Glutamatergic neuron (in vitro differentiated cells): ENCODE measurements around the gene SPRY1. TPM values are rescaled to one million over a fixed set of nuclear protein-coding genes. Genes with fewer than 3 reads are reported as not detected.

Experiments used
- DNase-seq: peaks from one replicate; pipeline ENCODE4 v3.0.0; 2022
- H3K27ac Mint-ChIP-seq: one replicate; pipeline ENCODE4 v1.8.0; 2020; ENCODE audit warnings: mild to moderate bottlenecking, mixed read lengths, inconsistent platforms; ENCODE audit not compliant: unreplicated experiment
- H3K27me3 Mint-ChIP-seq: one replicate; pipeline ENCODE4 v1.8.0; 2020; ENCODE audit warnings: mild to moderate bottlenecking, moderate library complexity, mixed read lengths, inconsistent platforms; ENCODE audit not compliant: unreplicated experiment
- H3K36me3 Mint-ChIP-seq: one replicate; pipeline ENCODE4 v1.8.0; 2020; ENCODE audit warnings: mild to moderate bottlenecking, mixed read lengths, inconsistent platforms; ENCODE audit not compliant: unreplicated experiment
- H3K4me1 Mint-ChIP-seq: one replicate; pipeline ENCODE4 v1.8.0; 2020; ENCODE audit warnings: mild to moderate bottlenecking, low read depth, mixed read lengths, inconsistent platforms; ENCODE audit not compliant: unreplicated experiment
- H3K4me3 Mint-ChIP-seq: one replicate; pipeline ENCODE4 v1.8.0; 2020; ENCODE audit warnings: mild to moderate bottlenecking, mixed read lengths, inconsistent platforms; ENCODE audit not compliant: unreplicated experiment
- H3K9me3 Mint-ChIP-seq: one replicate; pipeline ENCODE4 v1.8.0; 2020; ENCODE audit warnings: mild to moderate bottlenecking, moderate library complexity, mixed read lengths, inconsistent platforms; ENCODE audit not compliant: unreplicated experiment
- total RNA-seq: library from RNA; stranded (reverse); fragmentation: NEBNext Ultra II Directional; extraction: Animal tissue kit (Norgen Biotek cat#: 25700); gene quantifications from one replicate; pipeline ENCODE4 v1.2.1, GENCODE V29; 2021; ENCODE audit not compliant: unreplicated experiment
- TF ChIP-seq, protein P1 (sequence below): fragments of 200-600 bp; sonication (generic); IDR thresholded peaks from one replicate; pipeline ENCODE4 v1.5.0; 2021; ENCODE audit not compliant: partially characterized antibody, unreplicated experiment

SPRY1 gene
- total RNA-seq, 1 donor from 2014 or later: 17.2 TPM

- no peak for DNase-seq
- no peak overlapping the region for H3K4me3 Mint-ChIP-seq
- H3K27me3 Mint-ChIP-seq: no peaks in the 10 kb centered on the region
Measured at GRCh38 chr4:123361195-123361861, 35.3 kb upstream of the SPRY1 start.

DNA sequence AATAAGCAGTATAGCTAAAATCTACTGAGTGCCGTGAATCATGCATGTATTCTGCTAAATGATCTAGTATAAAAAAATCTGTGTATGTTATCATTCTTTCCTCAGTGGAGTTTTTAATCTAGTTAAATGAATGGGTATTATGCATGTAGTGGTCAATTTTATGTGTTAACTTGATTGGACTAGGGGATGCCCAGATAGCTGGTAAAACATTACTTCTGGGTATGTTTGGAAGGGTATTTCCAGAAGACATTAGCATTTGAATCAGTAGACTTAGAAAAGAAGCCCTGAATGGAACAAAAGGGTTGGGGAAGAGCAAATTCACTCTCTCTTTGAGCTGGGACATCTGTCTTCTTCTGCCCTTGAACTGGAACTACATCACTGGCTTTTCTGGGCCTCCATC lies 34.5 kb upstream of the SPRY1 start:
- no peaks in the 10 kb centered on the region for H3K27me3 Mint-ChIP-seq
- DNase-seq: no peak
- TF ChIP-seq, protein P1, sequence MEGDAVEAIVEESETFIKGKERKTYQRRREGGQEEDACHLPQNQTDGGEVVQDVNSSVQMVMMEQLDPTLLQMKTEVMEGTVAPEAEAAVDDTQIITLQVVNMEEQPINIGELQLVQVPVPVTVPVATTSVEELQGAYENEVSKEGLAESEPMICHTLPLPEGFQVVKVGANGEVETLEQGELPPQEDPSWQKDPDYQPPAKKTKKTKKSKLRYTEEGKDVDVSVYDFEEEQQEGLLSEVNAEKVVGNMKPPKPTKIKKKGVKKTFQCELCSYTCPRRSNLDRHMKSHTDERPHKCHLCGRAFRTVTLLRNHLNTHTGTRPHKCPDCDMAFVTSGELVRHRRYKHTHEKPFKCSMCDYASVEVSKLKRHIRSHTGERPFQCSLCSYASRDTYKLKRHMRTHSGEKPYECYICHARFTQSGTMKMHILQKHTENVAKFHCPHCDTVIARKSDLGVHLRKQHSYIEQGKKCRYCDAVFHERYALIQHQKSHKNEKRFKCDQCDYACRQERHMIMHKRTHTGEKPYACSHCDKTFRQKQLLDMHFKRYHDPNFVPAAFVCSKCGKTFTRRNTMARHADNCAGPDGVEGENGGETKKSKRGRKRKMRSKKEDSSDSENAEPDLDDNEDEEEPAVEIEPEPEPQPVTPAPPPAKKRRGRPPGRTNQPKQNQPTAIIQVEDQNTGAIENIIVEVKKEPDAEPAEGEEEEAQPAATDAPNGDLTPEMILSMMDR: no peak

More at GRCh38 chr4:123361195-123361861, 35.3 kb upstream of the SPRY1 start:
- Mint-ChIP-seq H3K9me3 (no peaks in the 10 kb centered on the region), H3K36me3 (no peaks in the 10 kb centered on the region), H3K4me1 (peaks cover 10% of the 10 kb centered on the region), H3K27ac (no peak overlapping the region)
- TF ChIP-seq, protein P1: no peak

DNA sequence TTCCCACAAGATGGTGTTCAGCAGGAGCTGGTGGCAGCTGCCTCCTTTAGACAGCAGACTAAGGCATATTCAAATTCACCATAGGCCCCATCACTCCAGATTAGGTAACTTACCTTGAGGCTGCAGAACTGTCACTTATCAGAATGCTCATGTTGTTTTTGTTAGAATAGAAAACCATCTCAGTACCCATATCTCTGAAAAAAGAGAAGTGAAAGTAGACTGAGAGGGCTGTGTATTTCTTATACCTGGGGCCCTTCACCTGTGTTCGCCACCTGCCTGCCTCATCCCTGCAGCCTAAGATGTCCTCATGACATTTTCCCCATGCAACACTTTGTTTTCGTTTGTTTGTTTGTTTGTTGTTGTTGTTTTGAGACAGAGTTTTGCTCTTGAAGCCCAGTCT lies 32.9 kb upstream of the SPRY1 start:
- Mint-ChIP-seq H3K9me3 (no peaks in the 10 kb centered on the region), H3K36me3 (no peaks in the 10 kb centered on the region), H3K4me1 (peaks cover 10% of the 10 kb centered on the region), H3K4me3 (no peak overlapping the region), H3K27ac (no peak overlapping the region), H3K27me3 (no peaks in the 10 kb centered on the region)
- TF ChIP-seq, protein P1: no peak
- DNase-seq: no peak

More for the DNA sequence above, 34.5 kb upstream of the SPRY1 start:
- Mint-ChIP-seq H3K36me3 (no peaks in the 10 kb centered on the region), H3K9me3 (no peaks in the 10 kb centered on the region), H3K27ac (no peak overlapping the region), H3K4me3 (no peak overlapping the region), H3K4me1 (peaks cover 10% of the 10 kb centered on the region)

GRCh38 chr4:123364906-123365305 lies 31.7 kb upstream of the SPRY1 start:
- TF ChIP-seq, protein P1: no peak
- Mint-ChIP-seq H3K4me3 (no peak overlapping the region), H3K36me3 (no peaks in the 10 kb centered on the region), H3K27me3 (no peaks in the 10 kb centered on the region), H3K9me3 (no peaks in the 10 kb centered on the region), H3K27ac (no peak overlapping the region), H3K4me1 (peaks cover 10% of the 10 kb centered on the region)
- DNase-seq: no peak

DNA sequence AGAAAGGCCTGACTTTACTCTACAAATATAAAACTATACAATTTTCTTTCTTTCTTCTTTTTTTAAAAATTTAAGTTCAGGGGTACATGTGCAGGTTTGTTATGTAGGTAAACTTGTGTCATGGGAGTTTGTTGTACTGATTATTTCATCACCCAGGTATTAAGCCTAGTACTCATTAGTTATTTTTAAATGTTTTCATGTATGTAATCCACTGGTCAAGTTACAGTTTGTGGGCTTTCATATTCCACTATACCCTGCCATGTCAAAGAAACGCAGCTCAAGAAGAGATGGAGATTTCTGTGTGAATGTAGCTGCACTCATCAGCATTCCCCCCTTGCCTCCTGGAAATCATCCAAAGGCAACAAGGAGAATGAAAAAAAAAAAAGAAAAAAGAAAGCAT lies 31.2 kb upstream of the SPRY1 start:
- Mint-ChIP-seq H3K27ac (no peak overlapping the region), H3K36me3 (no peaks in the 10 kb centered on the region)

More for the DNA sequence above, 31.2 kb upstream of the SPRY1 start:
- Mint-ChIP-seq H3K4me1 (peaks cover 10% of the 10 kb centered on the region), H3K27me3 (no peaks in the 10 kb centered on the region), H3K9me3 (no peaks in the 10 kb centered on the region), H3K4me3 (no peak overlapping the region)
- DNase-seq: no peak
- TF ChIP-seq, protein P1: no peak
